HepG2 (cell line): Measurements from ENCODE around the gene ADIPOR2. TPM values are rescaled to one million over a fixed set of nuclear protein-coding genes. Genes with fewer than 3 reads are reported as not detected.
A peak's percentile ranks its signal among the peaks of the same experiment; 100 is the strongest.

Source experiments
- CCAR2 ChIP-seq: fragments of 200-400 bp; formaldehyde crosslinking; optimal IDR thresholded peaks from 2 replicates; pipeline ENCODE3; 2018; ENCODE audit warnings: low read depth, mild to moderate bottlenecking, low read length, moderate library complexity
- ETV6 ChIP-seq: sonication (generic); formaldehyde crosslinking; conservative IDR thresholded peaks from 2 replicates; pipeline ENCODE4 v1.4.0; 2020; ENCODE audit warnings: missing genetic modification reagents
- FLYWCH1 ChIP-seq: sonication (generic); formaldehyde crosslinking; IDR thresholded peaks from 2 replicates; pipeline ENCODE4 v1.8.1; 2023; ENCODE audit warnings: mild to moderate bottlenecking, missing genetic modification reagents
- GLI4 ChIP-seq: sonication (generic); formaldehyde crosslinking; IDR thresholded peaks from 2 replicates; pipeline ENCODE4 v1.5.1; 2020; ENCODE audit warnings: missing genetic modification reagents, mild to moderate bottlenecking, moderate library complexity, borderline replicate concordance
- HNF4G ChIP-seq, 2 experiments: sonication (generic) in 1 of 2; formaldehyde crosslinking in 1 of 2; IDR thresholded peaks; 2 replicates each; pipeline versions ENCODE4 v1.4.0 to v1.6.1; 2011 to 2020; ENCODE audit warnings: borderline replicate concordance in 2 of 2, low read depth in 2 of 2, mild to moderate bottlenecking in 2 of 2, low read length in 1 of 2, missing genetic modification reagents in 1 of 2, moderate library complexity in 1 of 2
- HOXA9 ChIP-seq: sonication (generic); formaldehyde crosslinking; IDR thresholded peaks from 2 replicates; pipeline ENCODE4 v1.8.1; 2022; ENCODE audit warnings: missing genetic modification reagents, mild to moderate bottlenecking, moderate library complexity, borderline replicate concordance
- KAT7 ChIP-seq: IDR thresholded peaks from 2 replicates; pipeline ENCODE4 v1.6.1; 2018; ENCODE audit warnings: borderline replicate concordance, missing compliant biosample characterization
- LCORL ChIP-seq, 2 experiments: fragments of 450-650 bp in 1 of 2; sonication (generic) in 1 of 2; formaldehyde crosslinking in 1 of 2; IDR thresholded peaks; 2 replicates each; pipeline versions ENCODE4 v1.5.0 to v1.6.1; 2017 to 2020; ENCODE audit warnings: antibody characterized with exemption in 1 of 2, missing genetic modification reagents in 1 of 2
- MAFF ChIP-seq: IDR thresholded peaks from 2 replicates; pipeline ENCODE4 v1.6.1; 2011; ENCODE audit warnings: low read depth, low read length, improper control_type of control experiment
- MTF2 ChIP-seq: sonication (generic); formaldehyde crosslinking; IDR thresholded peaks from 2 replicates; pipeline ENCODE4 v1.5.0; 2020; ENCODE audit warnings: missing genetic modification reagents, borderline replicate concordance
- MZF1 ChIP-seq: sonication (generic); formaldehyde crosslinking; IDR thresholded peaks from 2 replicates; pipeline ENCODE4 v1.8.1; 2023; ENCODE audit warnings: mild to moderate bottlenecking, missing genetic modification reagents, borderline replicate concordance
- NCOA1 ChIP-seq: sonication (generic); formaldehyde crosslinking; IDR thresholded peaks from 2 replicates; pipeline ENCODE4 v1.9.0; 2021; ENCODE audit warnings: missing genetic modification reagents
- SP2 ChIP-seq: sonication (generic); formaldehyde crosslinking; IDR thresholded peaks from 2 replicates; pipeline ENCODE4 v1.5.1; 2020; ENCODE audit warnings: mild to moderate bottlenecking, missing genetic modification reagents
- THYN1 ChIP-seq: sonication (generic); formaldehyde crosslinking; IDR thresholded peaks from 2 replicates; pipeline ENCODE4 v1.8.1; 2023; ENCODE audit warnings: low read depth, mild to moderate bottlenecking, moderate library complexity, missing genetic modification reagents, borderline replicate concordance
- TP53 ChIP-seq: sonication (generic); formaldehyde crosslinking; conservative IDR thresholded peaks from 2 replicates; pipeline ENCODE4 v1.4.0; 2020; ENCODE audit warnings: missing genetic modification reagents
- ZNF234 ChIP-seq: sonication (generic); formaldehyde crosslinking; conservative IDR thresholded peaks from 2 replicates; pipeline ENCODE4 v1.5.1; 2020; ENCODE audit warnings: mild to moderate bottlenecking, missing genetic modification reagents
- ZNF546 ChIP-seq: sonication (generic); formaldehyde crosslinking; conservative IDR thresholded peaks from 2 replicates; pipeline ENCODE4 v1.8.1; 2023; ENCODE audit warnings: mild to moderate bottlenecking, missing genetic modification reagents
- ZNF557 ChIP-seq: sonication (generic); formaldehyde crosslinking; IDR thresholded peaks from 2 replicates; pipeline ENCODE4 v1.4.0; 2020; ENCODE audit warnings: missing genetic modification reagents
- ZNF567 ChIP-seq: sonication (generic); formaldehyde crosslinking; IDR thresholded peaks from 2 replicates; pipeline ENCODE4 v1.8.1; 2023; ENCODE audit warnings: mild to moderate bottlenecking, missing genetic modification reagents, borderline replicate concordance
- ZNF879 ChIP-seq: sonication (generic); formaldehyde crosslinking; IDR thresholded peaks from 2 replicates; pipeline ENCODE4 v1.8.1; 2023; ENCODE audit warnings: missing genetic modification reagents
- polyA plus RNA-seq, 8 experiments: library from polyadenylated mRNA; depleted of rRNA in 3 of 8; stranded (reverse) in 7 of 8; unstranded in 1 of 8; fragments of >200 nt; fragmentation: Illumina TruSeq in 4 of 8; extraction: Trizol in 4 of 8; gene quantifications; 2 replicates each; pipeline versions ENCODE4 v1.2.1 to v1.2.3, GENCODE V29; 2011 to 2016; ENCODE audit warnings: low read depth in 4 of 8, missing spikeins in 1 of 8, mixed read lengths in 1 of 8; ENCODE audit not compliant: insufficient read depth in 1 of 8
- total RNA-seq, 5 experiments: library from RNA; depleted of rRNA; stranded (reverse); fragments of >200 nt; fragmentation: Illumina TruSeq; extraction: Trizol; gene quantifications; 2 replicates each; pipeline ENCODE4 v1.2.3, GENCODE V29; 2016; ENCODE audit warnings: low read depth in 1 of 5
- TF ChIP-seq, protein P1 (sequence below): IDR thresholded peaks from 2 replicates; pipeline ENCODE4 v1.6.1; 2016; ENCODE audit warnings: missing compliant biosample characterization, missing genetic modification reagents, borderline replicate concordance
- TF ChIP-seq, protein P2 (sequence below): sonication (generic); formaldehyde crosslinking; IDR thresholded peaks from 2 replicates; pipeline ENCODE4 v1.8.0; 2022; ENCODE audit warnings: missing genetic modification reagents, mild to moderate bottlenecking, moderate library complexity, borderline replicate concordance
- TF ChIP-seq, protein P3 (sequence below), 2 experiments: IDR thresholded peaks; 2 replicates each; pipeline ENCODE4 v1.6.1; 2011 to 2012; ENCODE audit warnings: low read length in 2 of 2, borderline replicate concordance in 1 of 2, low read depth in 1 of 2, mild to moderate bottlenecking in 1 of 2, moderate library complexity in 1 of 2

Gene ADIPOR2
- total and polyA plus RNA-seq, 2 of the 13 experiments (the other 11 are each of a cell fraction or from before 2014, with no cell fraction given): 35.2 to 52.2 TPM

DNA sequence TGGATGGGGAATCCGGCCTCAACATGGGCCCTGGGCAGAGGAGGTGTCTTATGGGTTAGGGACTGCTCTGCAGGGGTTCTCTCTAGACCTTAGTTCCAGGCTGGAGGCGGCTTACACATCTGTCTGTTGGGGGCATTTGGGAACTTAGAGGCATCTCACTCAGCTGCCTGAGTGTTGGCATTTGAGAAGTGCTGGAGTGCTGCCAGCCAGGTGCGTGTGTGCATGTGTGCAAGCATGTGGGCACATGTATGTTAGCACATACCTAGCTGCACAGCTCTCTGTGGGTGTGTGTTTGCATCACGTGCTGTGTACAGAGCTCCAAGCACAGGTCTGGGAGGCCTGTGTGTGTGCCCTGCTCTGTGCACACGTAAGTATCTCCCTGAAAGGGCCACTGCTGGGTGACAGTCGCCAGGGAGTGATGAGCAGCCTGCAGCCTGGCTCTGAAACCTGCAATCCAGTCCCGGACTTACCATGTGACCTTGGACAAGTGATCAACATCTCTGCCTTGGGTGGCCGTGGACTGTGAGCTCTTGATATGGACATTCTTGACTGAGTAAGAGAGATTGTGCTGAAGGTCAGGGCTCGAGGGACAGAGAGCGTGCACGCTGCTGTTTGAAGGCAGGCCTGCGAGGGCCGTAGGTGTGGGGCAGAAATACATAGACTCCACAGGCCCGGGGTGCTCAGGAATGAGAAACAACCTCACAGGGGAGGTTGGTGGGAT lies 134.7 kb downstream of the ADIPOR2 start (continued):
- TF ChIP-seq, protein P1, sequence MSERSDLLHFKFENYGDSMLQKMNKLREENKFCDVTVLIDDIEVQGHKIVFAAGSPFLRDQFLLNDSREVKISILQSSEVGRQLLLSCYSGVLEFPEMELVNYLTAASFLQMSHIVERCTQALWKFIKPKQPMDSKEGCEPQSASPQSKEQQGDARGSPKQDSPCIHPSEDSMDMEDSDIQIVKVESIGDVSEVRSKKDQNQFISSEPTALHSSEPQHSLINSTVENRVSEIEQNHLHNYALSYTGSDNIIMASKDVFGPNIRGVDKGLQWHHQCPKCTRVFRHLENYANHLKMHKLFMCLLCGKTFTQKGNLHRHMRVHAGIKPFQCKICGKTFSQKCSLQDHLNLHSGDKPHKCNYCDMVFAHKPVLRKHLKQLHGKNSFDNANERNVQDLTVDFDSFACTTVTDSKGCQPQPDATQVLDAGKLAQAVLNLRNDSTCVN: no peak
- no peak for TF ChIP-seq ZNF567 (CRISPR knock-in tag)
- no peak for TF ChIP-seq LCORL (IDR thresholded peaks at IDR 0.05)
- no peak for TF ChIP-seq LCORL (CRISPR knock-in tag; IDR thresholded peaks at IDR 0.05)
- no peak for TF ChIP-seq ETV6 (CRISPR knock-in tag)
- no peak for TF ChIP-seq KAT7 (CRISPR knock-in tag)
- TF ChIP-seq THYN1 (CRISPR knock-in tag): no peak
- TF ChIP-seq MAFF: no peak
- TF ChIP-seq HOXA9 (CRISPR knock-in tag): no peak
- TF ChIP-seq SP2 (CRISPR knock-in tag): no peak
- TF ChIP-seq MTF2 (CRISPR knock-in tag): no peak
- no peak for TF ChIP-seq FLYWCH1 (CRISPR knock-in tag)
- no peak for TF ChIP-seq GLI4
- TF ChIP-seq, protein P2, sequence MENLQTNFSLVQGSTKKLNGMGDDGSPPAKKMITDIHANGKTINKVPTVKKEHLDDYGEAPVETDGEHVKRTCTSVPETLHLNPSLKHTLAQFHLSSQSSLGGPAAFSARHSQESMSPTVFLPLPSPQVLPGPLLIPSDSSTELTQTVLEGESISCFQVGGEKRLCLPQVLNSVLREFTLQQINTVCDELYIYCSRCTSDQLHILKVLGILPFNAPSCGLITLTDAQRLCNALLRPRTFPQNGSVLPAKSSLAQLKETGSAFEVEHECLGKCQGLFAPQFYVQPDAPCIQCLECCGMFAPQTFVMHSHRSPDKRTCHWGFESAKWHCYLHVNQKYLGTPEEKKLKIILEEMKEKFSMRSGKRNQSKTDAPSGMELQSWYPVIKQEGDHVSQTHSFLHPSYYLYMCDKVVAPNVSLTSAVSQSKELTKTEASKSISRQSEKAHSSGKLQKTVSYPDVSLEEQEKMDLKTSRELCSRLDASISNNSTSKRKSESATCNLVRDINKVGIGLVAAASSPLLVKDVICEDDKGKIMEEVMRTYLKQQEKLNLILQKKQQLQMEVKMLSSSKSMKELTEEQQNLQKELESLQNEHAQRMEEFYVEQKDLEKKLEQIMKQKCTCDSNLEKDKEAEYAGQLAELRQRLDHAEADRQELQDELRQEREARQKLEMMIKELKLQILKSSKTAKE (CRISPR knock-in tag): no peak
- peak; percentile 37; the same call in 1 of the 2 replicates for TF ChIP-seq HNF4G (IDR thresholded peaks at IDR 0.05; ENCODE audit: borderline replicate concordance, low read depth, low read length)
- TF ChIP-seq HNF4G (CRISPR knock-in tag; IDR thresholded peaks at IDR 0.05; ENCODE audit: borderline replicate concordance, low read depth): peak; percentile 78; the same call in 1 of the 2 replicates
- TF ChIP-seq, protein P3, sequence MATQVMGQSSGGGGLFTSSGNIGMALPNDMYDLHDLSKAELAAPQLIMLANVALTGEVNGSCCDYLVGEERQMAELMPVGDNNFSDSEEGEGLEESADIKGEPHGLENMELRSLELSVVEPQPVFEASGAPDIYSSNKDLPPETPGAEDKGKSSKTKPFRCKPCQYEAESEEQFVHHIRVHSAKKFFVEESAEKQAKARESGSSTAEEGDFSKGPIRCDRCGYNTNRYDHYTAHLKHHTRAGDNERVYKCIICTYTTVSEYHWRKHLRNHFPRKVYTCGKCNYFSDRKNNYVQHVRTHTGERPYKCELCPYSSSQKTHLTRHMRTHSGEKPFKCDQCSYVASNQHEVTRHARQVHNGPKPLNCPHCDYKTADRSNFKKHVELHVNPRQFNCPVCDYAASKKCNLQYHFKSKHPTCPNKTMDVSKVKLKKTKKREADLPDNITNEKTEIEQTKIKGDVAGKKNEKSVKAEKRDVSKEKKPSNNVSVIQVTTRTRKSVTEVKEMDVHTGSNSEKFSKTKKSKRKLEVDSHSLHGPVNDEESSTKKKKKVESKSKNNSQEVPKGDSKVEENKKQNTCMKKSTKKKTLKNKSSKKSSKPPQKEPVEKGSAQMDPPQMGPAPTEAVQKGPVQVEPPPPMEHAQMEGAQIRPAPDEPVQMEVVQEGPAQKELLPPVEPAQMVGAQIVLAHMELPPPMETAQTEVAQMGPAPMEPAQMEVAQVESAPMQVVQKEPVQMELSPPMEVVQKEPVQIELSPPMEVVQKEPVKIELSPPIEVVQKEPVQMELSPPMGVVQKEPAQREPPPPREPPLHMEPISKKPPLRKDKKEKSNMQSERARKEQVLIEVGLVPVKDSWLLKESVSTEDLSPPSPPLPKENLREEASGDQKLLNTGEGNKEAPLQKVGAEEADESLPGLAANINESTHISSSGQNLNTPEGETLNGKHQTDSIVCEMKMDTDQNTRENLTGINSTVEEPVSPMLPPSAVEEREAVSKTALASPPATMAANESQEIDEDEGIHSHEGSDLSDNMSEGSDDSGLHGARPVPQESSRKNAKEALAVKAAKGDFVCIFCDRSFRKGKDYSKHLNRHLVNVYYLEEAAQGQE (IDR thresholded peaks at IDR 0.05; ENCODE audit: borderline replicate concordance in 1 of 2, low read depth in 1 of 2, low read length in 2 of 2): no peak; a peak in 1 of 4 replicates
- no peak for TF ChIP-seq TP53 (CRISPR knock-in tag)
- no peak for TF ChIP-seq ZNF234 (CRISPR knock-in tag)
- no peak for TF ChIP-seq ZNF546 (CRISPR knock-in tag)
- no peak for TF ChIP-seq CCAR2
- TF ChIP-seq NCOA1 (CRISPR knock-in tag): no peak
- no peak for TF ChIP-seq MZF1 (CRISPR knock-in tag)
- no peak for TF ChIP-seq ZNF557 (CRISPR knock-in tag)
- TF ChIP-seq ZNF879 (CRISPR knock-in tag): no peak
